PC-9 (cell line): ENCODE measurements around the gene ZFYVE16. TPM values are rescaled to one million over a fixed set of nuclear protein-coding genes. Genes with fewer than 3 reads are reported as not detected.
"Not testable (repeated sequence)": the region's sequence is repeated elsewhere in the genome, so short reads cannot be mapped to it uniquely, and the experiment has no call there.

Experiments used
- BruUV-seq: library from RNA; stranded (reverse); fragments of 400-500 nt; replicated peaks from 2 replicates; lab custom pipeline; 2021; lab: Mats Ljungman, UMichigan
- CTCF ChIA-PET: fragments of 300-600 bp; sonication (Branson Sonifier 250); formaldehyde crosslinking; loops from one replicate; lab custom pipeline; 2022; ENCODE audit warnings: antibody characterized with exemption; lab: Charles Lee
- POLR2A ChIA-PET: fragments of 300-600 bp; sonication (Branson Sonifier 250); formaldehyde crosslinking; loops from one replicate; lab custom pipeline; 2022; ENCODE audit warnings: antibody characterized with exemption; ENCODE audit not compliant: unreplicated experiment; lab: Charles Lee
- DNase-seq, 2 experiments: peaks; one replicate each; pipeline versions ENCODE4 v3.0.0 to v3.0.0-alpha.2; 2015 to 2022; ENCODE audit warnings: mixed read lengths in 1 of 2
- H2AFZ ChIP-seq: fragments of 200-600 bp; sonication (generic); 2 replicates; pipeline ENCODE4 v1.8.1; 2017; ENCODE audit warnings: antibody characterized with exemption
- H3F3A ChIP-seq: fragments of 200-600 bp; sonication (generic); 2 replicates; pipeline ENCODE4 v1.8.1; 2017; ENCODE audit warnings: antibody characterized with exemption, mild to moderate bottlenecking, low read depth; ENCODE audit not compliant: insufficient read depth
- H3K27ac ChIP-seq: fragments of 200-600 bp; sonication (generic); 2 replicates; pipeline ENCODE4 v1.6.1; 2016; ENCODE audit warnings: mixed run types
- H3K27me3 ChIP-seq: fragments of 200-600 bp; sonication (generic); 2 replicates; pipeline ENCODE4 v1.6.1; 2016; ENCODE audit warnings: low read depth, mixed run types; ENCODE audit not compliant: insufficient read depth
- H3K36me3 ChIP-seq: fragments of 200-600 bp; sonication (generic); 2 replicates; pipeline ENCODE4 v1.6.1; 2016; ENCODE audit warnings: low read depth, mixed run types
- H3K4me1 ChIP-seq: fragments of 200-600 bp; sonication (generic); replicated peaks from 2 replicates; pipeline ENCODE4 v1.6.1; 2016; ENCODE audit warnings: mixed run types; ENCODE audit not compliant: insufficient read depth
- H3K4me2 ChIP-seq: fragments of 200-600 bp; sonication (generic); 2 replicates; pipeline ENCODE4 v1.6.1; 2017; ENCODE audit warnings: mixed run types
- H3K4me3 ChIP-seq: fragments of 200-600 bp; sonication (generic); 2 replicates; pipeline ENCODE4 v1.6.1; 2016; ENCODE audit warnings: mixed run types
- H3K79me2 ChIP-seq: fragments of 200-600 bp; sonication (generic); 2 replicates; pipeline ENCODE4 v1.6.1; 2017; ENCODE audit warnings: low read depth, mixed run types
- H3K9me2 ChIP-seq: fragments of 200-600 bp; sonication (generic); 2 replicates; pipeline ENCODE4 v1.8.1; 2017; ENCODE audit warnings: mild to moderate bottlenecking; ENCODE audit not compliant: insufficient read depth
- H3K9me3 ChIP-seq: fragments of 200-600 bp; sonication (generic); 2 replicates; pipeline ENCODE4 v1.8.1; 2016; ENCODE audit warnings: low read depth; ENCODE audit not compliant: insufficient read depth
- H4K20me1 ChIP-seq: fragments of 200-600 bp; sonication (generic); 2 replicates; pipeline ENCODE4 v1.8.1; 2017; ENCODE audit not compliant: insufficient read depth
- CTCF ChIP-seq: fragments of 200-600 bp; sonication (generic); conservative IDR thresholded peaks from 2 replicates; pipeline ENCODE4 v1.6.1; 2017; ENCODE audit warnings: mixed run types, antibody characterized with exemption, mild to moderate bottlenecking, moderate library complexity
- EZH2 ChIP-seq: fragments of 200-600 bp; sonication (generic); IDR thresholded peaks from 2 replicates; pipeline ENCODE4 v1.8.0; 2017; ENCODE audit warnings: antibody characterized with exemption, low read depth
- intact Hi-C: fragments of 100-400 bp; cut with micrococcal nuclease; formaldehyde crosslinking; loops from one replicate; pipeline ENCODE4 v1.10.0; 2022; ENCODE audit not compliant: unreplicated experiment
- total RNA-seq: library from RNA; stranded (reverse); gene quantifications from 2 replicates; pipeline ENCODE4 v1.2.3, GENCODE V29; 2021

The ZFYVE16 gene
- total RNA-seq, 1 experiment from 2014 or later, result 27.7 TPM

DNA sequence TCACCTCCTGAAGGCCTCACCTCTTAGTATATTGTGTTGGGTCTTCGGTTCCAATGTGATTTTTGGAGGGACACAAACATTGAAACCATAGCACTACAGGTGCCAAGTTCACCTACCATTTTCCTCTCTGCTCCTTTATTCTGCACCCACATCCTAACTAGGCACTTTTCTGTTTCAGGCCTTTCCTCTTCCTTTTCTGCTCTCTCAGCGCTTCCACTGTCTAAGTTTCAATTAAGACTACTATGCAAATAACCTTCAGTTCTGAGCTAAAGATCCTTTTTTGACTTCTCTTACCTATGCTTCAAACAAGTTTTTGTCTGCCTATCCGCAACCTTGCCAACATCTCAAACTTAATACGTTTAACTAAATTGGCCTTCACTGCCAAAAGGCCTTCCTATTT is 25.4 kb upstream of the ZFYVE16 start:
- Histone ChIP-seq H4K20me1 (no peaks in the 10 kb centered on the region), H3K27me3 (no peaks in the 10 kb centered on the region), H3K79me2 (no peaks in the 10 kb centered on the region), H3K9me3 (no peaks in the 10 kb centered on the region), H2AFZ (no peak overlapping the region), H3K27ac (no peak overlapping the region), H3K9me2 (no peaks in the 10 kb centered on the region), H3K4me2 (no peak overlapping the region), H3F3A (no peaks in the 10 kb centered on the region), H3K36me3 (no peaks in the 10 kb centered on the region), H3K4me3 (no peak overlapping the region), H3K4me1 (no peaks in the 10 kb centered on the region)
- no peak for DNase-seq
- no TSS peak for BruUV-seq
- ChIA-PET POLR2A (no interaction called here), CTCF (no interaction called here)
- intact Hi-C loops, result no loop called here
- TF ChIP-seq CTCF (no peak), EZH2 (no peak)

DNA sequence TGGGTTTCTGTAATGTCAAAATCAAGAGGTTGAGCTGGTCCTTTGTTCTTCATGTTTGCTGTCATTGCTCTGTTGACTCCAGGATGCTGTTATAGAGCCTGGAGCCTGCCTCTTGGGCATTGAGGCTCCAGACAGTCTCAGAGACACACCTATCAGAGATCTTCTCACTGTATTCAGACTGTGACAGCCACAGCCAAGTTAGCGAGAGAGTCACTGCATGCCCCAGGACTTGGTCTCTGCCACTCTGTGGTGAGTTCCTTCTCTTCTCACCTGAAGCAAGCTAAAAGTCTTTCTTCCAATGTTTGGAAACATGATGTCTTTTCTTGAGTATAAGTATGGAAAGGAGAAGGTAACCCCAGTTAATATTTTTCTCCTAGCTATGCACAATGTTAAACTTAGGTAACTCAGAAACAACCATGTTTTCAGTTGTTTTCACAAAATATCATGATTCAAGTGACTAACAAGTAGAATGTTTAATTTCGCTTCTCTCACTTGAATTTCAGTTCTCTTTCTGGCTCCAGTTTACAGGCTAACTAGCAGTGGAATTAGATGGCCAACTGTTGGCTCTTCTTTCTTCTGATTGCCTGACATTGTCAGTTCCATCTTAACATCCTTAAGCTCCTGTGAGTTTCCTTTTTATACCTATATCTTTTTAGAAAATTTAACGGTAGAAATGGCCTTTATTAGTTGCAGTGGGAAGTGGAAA is 20.6 kb upstream of the ZFYVE16 start:
- H3K36me3 ChIP-seq, result no peaks in the 10 kb centered on the region
- no peak overlapping the region for H2AFZ ChIP-seq
- intact Hi-C loops, result no loop called here
- TF ChIP-seq CTCF, result no peak
- no peak for TF ChIP-seq EZH2
- no peaks in the 10 kb centered on the region for H3K9me3 ChIP-seq
- no peak overlapping the region for H3K4me3 ChIP-seq
- no peaks in the 10 kb centered on the region for H3K79me2 ChIP-seq
- no peaks in the 10 kb centered on the region for H3F3A ChIP-seq
- no peak overlapping the region for H3K4me2 ChIP-seq
- no peaks in the 10 kb centered on the region for H4K20me1 ChIP-seq
- BruUV-seq, result no TSS peak
- H3K4me1 ChIP-seq, result no peaks in the 10 kb centered on the region
- H3K27me3 ChIP-seq, result no peaks in the 10 kb centered on the region
- no peaks in the 10 kb centered on the region for H3K9me2 ChIP-seq
- ChIA-PET CTCF (no interaction called here), POLR2A (no interaction called here)
- H3K27ac ChIP-seq, result no peak overlapping the region
- DNase-seq, result no peak

DNA sequence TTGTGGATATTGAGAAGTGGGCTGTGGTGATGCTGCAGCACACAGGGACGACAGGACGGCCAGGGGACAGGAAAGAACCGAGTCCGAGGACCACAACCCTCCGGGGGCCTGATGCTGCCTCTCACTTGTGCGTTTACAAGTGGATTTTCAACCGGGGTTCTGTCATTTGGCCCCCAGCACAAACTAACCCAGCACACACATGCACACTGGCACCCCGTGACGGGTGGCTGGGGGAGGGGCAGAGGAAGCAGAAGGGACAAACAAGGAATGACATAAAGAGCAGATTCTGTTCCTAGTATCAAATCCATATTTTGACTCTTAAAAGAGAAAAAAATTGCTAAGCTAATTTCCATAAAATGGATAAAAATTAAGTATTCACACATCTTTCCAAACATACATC is 18.3 kb upstream of the ZFYVE16 start:
- no peak for DNase-seq
- no peaks in the 10 kb centered on the region for H4K20me1 ChIP-seq
- no peaks in the 10 kb centered on the region for H3K9me3 ChIP-seq
- no peaks in the 10 kb centered on the region for H3K9me2 ChIP-seq
- no peak overlapping the region for H2AFZ ChIP-seq
- POLR2A ChIA-PET, result no interaction called here
- no peak overlapping the region for H3K4me3 ChIP-seq
- no TSS peak for BruUV-seq
- no peaks in the 10 kb centered on the region for H3K79me2 ChIP-seq
- H3K4me2 ChIP-seq, result no peak overlapping the region
- H3F3A ChIP-seq, result no peaks in the 10 kb centered on the region
- H3K4me1 ChIP-seq, result no peaks in the 10 kb centered on the region
- no peak overlapping the region for H3K27ac ChIP-seq
- intact Hi-C loops, result no loop called here
- CTCF ChIA-PET, result no interaction called here
- no peak for TF ChIP-seq EZH2
- TF ChIP-seq CTCF, result no peak
- H3K36me3 ChIP-seq, result no peaks in the 10 kb centered on the region
- no peaks in the 10 kb centered on the region for H3K27me3 ChIP-seq

GRCh38 chr5:80390413-80390812 is 17.5 kb upstream of the ZFYVE16 start:
- H3K27ac ChIP-seq, DNase-seq, H3K4me3 ChIP-seq, H3K9me3 ChIP-seq, intact Hi-C loops, H3K4me2 ChIP-seq, H3K9me2 ChIP-seq, H2AFZ ChIP-seq, H3K27me3 ChIP-seq, H3K4me1 ChIP-seq, H3F3A ChIP-seq, H3K79me2 ChIP-seq, H3K36me3 ChIP-seq, H4K20me1 ChIP-seq, CTCF ChIA-PET, BruUV-seq: not testable (repeated sequence)
- POLR2A ChIA-PET, result interaction anchor here (0.7 kb wide), 1 partner anchor 16 kb away, joined by 15 read pairs; no protein-coding TSS in a partner anchor

DNA sequence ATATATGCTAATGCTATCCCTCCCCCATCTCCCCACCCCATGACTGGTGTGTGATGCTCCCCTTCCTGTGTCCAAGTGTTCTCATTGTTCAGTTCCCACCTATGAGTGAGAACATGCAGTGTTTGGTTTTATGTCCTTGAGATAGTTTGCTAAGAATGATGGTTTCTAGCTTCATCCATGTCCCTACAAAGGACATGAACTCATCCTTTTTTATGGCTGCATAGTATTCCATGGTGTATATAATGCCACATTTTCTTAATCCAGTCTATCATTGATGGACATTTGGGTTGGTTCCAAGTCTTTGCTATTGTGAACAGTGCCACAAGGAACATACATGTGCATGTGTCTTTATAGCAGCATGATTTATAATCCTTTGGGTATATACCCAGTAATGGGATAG is 16.6 kb upstream of the ZFYVE16 start:
- H3K27ac ChIP-seq, H3K9me2 ChIP-seq, H4K20me1 ChIP-seq, DNase-seq, H3K4me2 ChIP-seq, H3K9me3 ChIP-seq, H3K4me3 ChIP-seq, CTCF ChIA-PET, H3K27me3 ChIP-seq, H3F3A ChIP-seq, H3K36me3 ChIP-seq, H2AFZ ChIP-seq, H3K79me2 ChIP-seq, intact Hi-C loops, BruUV-seq, H3K4me1 ChIP-seq: not testable (repeated sequence)
- POLR2A ChIA-PET, result interaction anchor here (0.6 kb wide), 1 partner anchor 108 kb away, joined by 6 read pairs; no protein-coding TSS in a partner anchor
